ENCODE measurements around the gene GRPEL2.

GRCh38 chr5:149337736-149338135, 7.6 kb upstream of the GRPEL2 start:
- TF ChIP-seq CTCF (IDR thresholded peaks at IDR 0.05) (no peak), POLR2A (IDR thresholded peaks at IDR 0.05) (no peak)
